Vagina (tissue), 2 donors: Measurements from ENCODE around the gene ERGIC1.

Experiments
- CTCF ChIP-seq, 3 experiments: fragments of 450-650 bp in 2 of 3; fragments of 200-600 bp in 1 of 3; sonication (generic) in 1 of 3; IDR thresholded peaks; one replicate each; pipeline ENCODE4 v1.5.1; 2017 to 2019; ENCODE audit warnings: antibody characterized with exemption in 3 of 3, mild to moderate bottlenecking in 2 of 3, moderate library complexity in 2 of 3
- POLR2A ChIP-seq, 2 donors: fragments of 450-650 bp; IDR thresholded peaks; one replicate each; pipeline ENCODE4 v1.6.1; 2017; ENCODE audit warnings: antibody characterized with exemption in 2 of 2, mild to moderate bottlenecking in 2 of 2, moderate library complexity in 2 of 2
- POLR2AphosphoS5 ChIP-seq, 2 donors: sonication (generic); formaldehyde crosslinking; IDR thresholded peaks; one replicate each; pipeline ENCODE4 v1.9.0; 2017; ENCODE audit warnings: antibody characterized with exemption in 2 of 2, mild to moderate bottlenecking in 2 of 2, low read depth in 1 of 2; ENCODE audit not compliant: insufficient read depth in 1 of 2

GRCh38 chr5:172805018-172805683 lies 28.9 kb upstream of the ERGIC1 start:
- TF ChIP-seq CTCF (IDR thresholded peaks at IDR 0.05): no peak
- no peak for TF ChIP-seq POLR2A (IDR thresholded peaks at IDR 0.05)
- no peak for TF ChIP-seq POLR2AphosphoS5 (IDR thresholded peaks at IDR 0.05; ENCODE audit: insufficient read depth in 1 of 2, low read depth in 1 of 2)
